Endometrial microvascular endothelial cells (primary cell): Measurements from ENCODE around the gene MSH6. TPM values are rescaled to one million over a fixed set of nuclear protein-coding genes. Genes with fewer than 3 reads are reported as not detected.

Experiments
- in situ Hi-C: cut with HindIII; loops from 2 replicates; pipeline ENCODE4 v1.10.0; 2017; ENCODE audit warnings: low sequenced_read_pairs, low pct_unique_long_range_greater_than_20kb; ENCODE audit errors: inconsistent ontology term
- total RNA-seq: library from RNA; depleted of rRNA; stranded (reverse); fragments of >200 nt; gene quantifications from one replicate; pipeline ENCODE4 v1.2.3, GENCODE V29; 2015; ENCODE audit errors: inconsistent ontology term

Gene MSH6
- total RNA-seq, 1 donor from 2014 or later: 50.5 TPM

DNA sequence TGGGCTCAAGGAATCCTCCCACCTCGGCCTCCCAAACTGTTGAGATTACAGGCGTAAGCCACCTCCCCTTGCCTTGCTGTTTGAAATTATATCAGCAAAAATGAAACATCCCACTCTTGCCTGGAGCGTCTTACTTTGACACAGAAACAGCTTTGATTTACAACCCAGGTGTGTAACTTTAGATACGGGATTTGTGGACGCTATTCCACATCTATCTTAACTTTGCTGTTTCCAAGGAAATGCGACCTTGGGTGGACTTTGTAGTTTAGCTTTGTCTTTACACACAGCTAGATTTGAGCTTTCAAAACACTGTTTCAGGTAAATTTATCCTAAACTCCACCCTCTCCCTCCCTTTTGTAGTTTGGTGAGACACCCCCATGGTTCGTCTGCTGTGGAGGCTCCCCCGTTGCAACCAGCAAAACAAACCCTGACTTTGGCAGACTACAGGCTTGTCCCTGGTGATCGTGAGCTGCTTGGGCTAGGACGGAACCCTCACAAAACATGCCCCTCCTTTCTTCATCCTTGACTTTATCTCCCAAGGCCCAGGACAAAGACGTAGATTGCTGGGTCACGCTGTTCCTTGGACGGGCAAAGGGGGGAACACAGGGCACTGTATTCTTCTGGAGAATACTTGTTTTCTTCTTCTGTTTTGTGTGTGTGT is 5.5 kb upstream of the MSH6 start:
- in situ Hi-C loops: no loop called here

DNA sequence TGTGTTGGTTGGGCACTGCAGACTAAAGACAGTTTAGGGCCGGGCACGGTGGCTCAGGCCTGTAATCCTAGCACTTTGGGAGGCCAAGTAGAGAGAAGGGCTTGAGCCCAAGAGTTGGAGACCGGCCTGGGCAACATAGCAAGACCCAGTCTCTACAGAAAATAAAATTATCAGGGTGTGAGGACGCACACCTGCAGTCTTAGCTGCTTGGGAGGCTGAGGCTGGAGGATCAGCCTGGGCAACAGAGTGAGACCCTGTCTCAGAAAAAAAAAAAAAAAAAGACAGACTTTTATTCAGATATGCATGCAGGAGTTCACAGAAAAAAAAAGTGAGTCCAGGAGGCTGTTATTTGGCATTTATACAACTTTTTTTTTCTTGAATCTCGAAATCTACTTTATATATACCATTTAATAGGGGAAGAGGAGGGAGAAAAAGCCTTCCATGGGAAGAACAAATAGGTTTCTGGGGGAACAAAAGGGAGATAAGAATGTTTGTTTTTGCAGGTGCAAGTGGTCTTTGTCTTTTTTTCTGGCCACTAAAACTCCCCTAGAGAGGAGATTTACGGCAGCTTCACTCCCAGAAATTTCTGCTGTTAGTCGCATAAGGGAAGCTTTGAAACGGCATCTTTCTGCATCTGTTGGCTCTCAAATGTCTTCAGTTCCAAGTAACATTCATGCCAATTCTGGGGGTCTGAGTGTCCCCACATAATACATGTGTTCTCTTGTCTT is 4.1 kb upstream of the MSH6 start:
- in situ Hi-C loops: no loop called here

DNA sequence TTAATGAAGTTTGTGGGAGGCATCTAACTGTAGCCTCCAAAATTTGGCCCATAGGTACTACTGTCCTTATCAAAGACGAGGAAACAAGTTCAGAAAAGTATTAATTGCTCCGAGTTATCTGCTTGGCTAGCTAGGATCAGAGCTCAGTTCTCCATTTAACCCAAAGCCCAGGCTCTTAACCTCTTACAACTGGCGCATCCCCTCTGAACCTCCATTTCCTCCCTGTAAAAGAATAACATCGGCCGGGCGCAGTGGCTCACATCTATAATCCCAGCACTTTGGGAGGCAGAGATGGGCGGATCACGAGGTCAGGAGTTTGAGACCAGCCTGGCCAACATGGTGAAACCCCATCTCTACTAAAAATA is 3.5 kb upstream of the MSH6 start:
- in situ Hi-C loops: no loop called here

DNA sequence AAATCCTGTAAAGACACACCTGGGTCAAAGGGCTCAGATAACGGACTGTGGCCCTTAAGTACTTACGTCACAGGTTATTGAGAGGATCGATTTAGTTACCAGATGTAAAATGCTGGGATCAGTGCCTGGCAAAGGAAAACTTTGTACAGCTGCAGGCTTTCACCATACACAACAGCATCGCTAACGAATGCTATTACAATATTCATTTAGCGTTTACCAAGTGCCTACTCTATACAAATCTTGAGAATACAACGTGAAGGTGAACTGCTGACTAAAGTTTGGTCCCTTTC is 619 bp upstream of the MSH6 start:
- in situ Hi-C loops: no loop called here

DNA sequence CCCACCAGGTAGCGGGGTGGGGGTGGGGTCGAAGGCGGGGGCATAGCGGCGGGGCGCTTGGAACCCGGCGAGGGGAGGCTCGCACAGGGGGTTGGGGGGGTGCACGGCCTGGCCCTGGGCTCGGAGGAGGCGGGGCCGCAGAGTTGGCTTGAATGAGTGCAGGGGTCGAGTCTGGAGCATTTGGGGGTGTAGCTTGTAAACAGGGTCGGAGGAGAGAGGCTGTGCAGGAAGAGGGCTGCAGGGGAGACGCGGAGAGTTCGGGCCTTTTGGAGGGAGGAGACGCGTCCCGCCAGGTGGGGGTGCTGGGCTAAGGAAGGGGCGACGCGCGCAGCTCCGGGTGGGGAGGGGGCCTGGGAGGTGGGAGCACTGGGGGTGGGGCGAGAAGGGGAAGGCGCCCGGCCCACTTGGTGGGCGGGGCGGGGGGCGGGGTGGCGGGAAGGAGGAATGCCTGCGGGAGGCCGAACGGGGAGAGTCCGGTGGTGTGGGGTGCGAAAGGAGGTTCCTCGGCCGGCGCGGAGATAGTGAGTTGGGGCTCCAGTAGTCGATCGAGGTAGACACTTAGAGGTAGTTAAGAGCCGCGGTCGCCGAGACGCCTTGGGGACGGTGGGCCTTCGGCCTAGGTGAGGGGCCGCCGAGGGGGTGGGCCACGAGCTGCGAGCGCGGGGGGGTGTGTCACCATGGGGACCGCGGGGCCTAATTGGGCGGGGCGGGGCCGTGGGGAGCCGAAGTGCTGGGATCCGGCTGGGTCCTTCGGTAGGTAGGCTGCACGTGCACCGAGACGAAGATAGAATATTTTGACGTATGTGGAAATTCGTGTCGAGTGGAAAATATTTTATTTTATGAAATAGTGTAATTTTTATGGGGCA is 774 bp downstream of the MSH6 start:
- in situ Hi-C loops: no loop called here

DNA sequence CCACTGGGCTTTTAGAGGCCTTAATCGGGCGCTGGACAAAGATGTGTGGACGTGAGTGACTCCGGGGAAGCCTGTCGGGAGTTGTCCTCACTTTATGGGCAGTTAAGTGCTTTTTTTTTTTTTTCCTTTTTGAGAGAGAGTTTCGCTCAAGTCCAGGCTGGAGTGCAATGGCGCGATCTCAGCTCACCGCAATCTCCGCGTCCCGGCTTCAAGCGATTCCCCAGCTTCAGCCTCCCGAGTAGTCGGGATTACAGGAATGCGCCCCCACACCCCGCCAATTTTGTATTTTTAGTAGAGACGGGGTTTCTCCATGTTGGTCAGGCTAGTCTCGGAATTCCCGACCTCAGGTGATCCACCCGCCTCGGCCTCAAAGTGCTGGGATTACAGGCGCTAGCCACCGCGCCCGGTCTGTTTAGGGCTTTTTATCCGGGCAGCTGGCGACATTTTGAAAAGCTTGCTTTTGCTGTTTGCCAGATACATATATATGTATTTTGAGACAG is 1.5 kb downstream of the MSH6 start:
- in situ Hi-C loops: no loop called here

DNA sequence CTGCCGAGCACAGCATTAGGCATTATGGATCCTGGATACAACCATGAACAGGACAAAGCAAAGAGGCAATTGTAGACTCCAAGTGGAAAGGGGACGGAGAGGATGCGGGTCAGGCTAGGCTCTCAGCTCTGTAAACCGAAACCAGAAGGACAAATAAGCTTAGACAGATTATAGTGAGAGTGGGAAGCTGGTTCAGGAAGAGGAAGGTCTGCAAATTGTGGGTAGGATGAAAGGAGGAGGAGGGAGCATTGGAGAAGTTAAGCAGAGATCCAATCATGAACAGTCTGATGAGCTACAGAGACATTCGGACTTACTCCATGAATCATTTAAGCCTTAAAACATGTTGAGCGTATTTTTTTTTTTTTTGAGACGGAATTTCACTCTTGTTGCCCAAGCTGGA is 3.0 kb downstream of the MSH6 start:
- in situ Hi-C loops: no loop called here

DNA sequence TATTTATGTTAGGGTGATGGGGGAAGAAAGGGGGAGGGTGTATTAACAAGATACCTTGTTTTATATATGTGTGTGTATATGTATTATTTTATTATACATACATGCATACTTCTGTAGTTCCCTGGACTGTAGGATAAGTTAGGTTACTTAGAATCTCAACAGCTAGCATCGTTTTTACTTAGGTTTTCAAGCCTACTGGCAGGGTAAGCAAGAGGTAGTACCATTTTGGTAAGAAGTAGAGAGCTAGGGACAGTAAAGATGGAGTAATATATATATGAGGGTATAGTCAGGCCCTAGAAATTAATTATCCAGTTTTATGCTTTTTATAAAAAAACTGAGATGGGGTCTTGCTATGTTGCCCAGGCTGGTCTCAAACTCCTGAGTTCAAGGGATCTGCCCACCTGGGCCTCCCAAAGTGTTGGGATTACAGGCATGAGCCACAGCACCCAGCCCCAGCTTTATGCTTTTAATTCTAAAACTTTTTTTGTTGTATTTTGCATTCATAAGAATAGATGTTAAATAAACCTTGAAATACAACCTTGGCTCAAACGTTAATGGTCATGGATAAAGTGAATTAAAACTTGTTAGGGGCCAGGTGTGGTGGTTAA is 13.2 kb downstream of the MSH6 start:
- in situ Hi-C loops: no loop called here

DNA sequence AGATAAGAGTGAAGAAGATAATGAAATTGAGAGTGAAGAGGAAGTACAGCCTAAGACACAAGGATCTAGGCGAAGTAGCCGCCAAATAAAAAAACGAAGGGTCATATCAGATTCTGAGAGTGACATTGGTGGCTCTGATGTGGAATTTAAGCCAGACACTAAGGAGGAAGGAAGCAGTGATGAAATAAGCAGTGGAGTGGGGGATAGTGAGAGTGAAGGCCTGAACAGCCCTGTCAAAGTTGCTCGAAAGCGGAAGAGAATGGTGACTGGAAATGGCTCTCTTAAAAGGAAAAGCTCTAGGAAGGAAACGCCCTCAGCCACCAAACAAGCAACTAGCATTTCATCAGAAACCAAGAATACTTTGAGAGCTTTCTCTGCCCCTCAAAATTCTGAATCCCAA is 15.7 kb downstream of the MSH6 start:
- in situ Hi-C loops: no loop called here

DNA sequence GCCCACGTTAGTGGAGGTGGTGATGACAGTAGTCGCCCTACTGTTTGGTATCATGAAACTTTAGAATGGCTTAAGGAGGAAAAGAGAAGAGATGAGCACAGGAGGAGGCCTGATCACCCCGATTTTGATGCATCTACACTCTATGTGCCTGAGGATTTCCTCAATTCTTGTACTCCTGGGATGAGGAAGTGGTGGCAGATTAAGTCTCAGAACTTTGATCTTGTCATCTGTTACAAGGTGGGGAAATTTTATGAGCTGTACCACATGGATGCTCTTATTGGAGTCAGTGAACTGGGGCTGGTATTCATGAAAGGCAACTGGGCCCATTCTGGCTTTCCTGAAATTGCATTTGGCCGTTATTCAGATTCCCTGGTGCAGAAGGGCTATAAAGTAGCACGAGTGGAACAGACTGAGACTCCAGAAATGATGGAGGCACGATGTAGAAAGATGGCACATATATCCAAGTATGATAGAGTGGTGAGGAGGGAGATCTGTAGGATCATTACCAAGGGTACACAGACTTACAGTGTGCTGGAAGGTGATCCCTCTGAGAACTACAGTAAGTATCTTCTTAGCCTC is 16.2 kb downstream of the MSH6 start:
- in situ Hi-C loops: no loop called here

DNA sequence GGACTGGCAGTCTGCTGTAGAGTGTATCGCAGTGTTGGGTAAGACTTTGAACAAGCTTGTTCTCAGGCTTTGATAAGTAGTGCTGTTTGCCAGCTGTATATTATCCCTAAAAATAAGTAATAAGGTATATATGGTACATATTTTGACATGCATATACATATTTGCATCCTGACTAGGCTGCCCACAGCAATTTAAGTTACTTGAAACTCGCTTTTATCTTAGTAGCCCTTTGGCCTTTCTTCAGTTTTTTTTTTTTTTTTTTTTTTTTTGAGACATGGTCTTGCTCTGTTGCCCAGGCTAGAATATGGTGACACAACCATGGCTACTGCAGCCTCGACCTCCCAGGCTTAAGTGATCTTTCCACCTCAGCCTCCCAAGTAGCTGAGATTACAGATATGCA is 18.2 kb downstream of the MSH6 start:
- in situ Hi-C loops: no loop called here

DNA sequence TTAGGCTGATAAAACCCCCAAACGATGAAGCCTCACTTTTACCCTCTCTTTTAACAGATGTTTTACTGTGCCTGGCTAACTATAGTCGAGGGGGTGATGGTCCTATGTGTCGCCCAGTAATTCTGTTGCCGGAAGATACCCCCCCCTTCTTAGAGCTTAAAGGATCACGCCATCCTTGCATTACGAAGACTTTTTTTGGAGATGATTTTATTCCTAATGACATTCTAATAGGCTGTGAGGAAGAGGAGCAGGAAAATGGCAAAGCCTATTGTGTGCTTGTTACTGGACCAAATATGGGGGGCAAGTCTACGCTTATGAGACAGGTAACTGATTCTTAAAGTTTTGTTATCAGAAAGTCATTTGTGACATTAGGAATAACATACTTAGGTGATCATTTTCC is 20.4 kb downstream of the MSH6 start:
- in situ Hi-C loops: no loop called here

DNA sequence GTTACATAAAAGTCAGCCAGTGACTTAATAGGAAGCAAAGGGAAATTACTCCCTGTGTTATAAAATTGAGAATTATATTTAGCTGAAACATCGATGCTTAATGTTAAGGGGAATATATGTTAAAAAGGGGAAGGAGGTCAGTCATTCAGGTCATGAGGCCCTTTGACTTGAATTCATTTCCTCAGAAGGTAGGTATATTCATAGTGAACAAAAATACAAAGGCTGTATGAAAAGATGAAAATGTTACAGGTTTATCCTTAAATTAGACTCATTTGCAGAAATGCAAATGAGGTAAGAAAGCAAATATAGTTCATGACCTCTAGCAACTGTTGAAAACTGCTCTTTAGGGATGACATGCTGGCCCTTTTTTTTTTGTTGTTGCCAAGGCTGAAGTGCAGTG is 20.8 kb downstream of the MSH6 start:
- in situ Hi-C loops: no loop called here

DNA sequence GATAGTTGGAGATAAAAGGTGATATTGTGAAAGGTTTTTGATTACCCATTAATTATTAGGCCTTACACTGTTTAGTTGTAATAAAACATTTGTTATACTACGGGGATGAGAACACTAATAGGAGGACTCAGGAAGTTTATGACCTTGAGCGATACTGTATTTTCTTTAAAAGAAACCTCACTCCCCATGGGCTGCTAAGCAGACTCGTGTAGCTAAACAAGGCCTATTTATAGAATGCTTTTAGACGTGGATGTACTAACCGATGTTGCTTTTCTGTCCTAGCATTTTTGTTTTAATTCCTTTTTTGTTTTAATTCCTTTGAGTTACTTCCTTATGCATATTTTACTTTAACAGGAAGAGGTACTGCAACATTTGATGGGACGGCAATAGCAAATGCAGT is 22.9 kb downstream of the MSH6 start:
- in situ Hi-C loops: no loop called here

DNA sequence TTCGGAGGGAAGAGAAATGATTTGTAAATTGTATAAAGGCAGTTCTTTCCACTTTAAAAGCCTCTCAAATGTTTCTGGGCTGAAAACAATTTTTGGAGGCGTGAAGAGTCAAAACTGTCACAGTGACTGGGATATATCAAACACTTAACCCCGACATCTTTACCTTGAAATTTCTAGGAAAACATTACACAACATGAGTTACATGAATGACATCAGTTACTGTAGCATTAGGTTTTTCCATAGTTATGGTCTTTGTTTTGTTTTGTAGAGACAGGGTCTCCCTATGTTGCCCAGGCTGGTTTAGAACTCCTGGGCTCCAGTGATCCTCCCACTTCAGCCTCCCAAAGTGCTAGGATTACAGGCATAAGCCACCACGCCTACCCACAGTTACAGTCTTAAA is 25.7 kb downstream of the MSH6 start:
- in situ Hi-C loops: no loop called here

DNA sequence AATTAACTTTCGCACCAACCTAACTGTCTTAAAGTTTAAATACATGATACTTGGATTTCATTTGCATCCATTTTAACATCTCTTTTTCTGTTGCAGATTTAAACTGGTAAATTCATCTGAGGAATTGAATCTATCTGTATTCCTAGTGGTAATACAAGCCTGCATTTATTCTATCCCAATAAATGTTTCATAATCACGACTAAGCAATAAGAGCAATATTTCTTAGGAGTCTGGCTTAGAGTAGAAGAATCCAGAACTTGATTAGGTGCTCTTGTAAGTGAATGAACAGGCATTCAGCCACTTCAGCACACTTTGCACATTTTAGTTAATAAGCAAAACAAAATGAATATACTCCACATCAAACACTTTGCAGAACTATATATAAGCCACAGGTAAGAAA is 27.0 kb downstream of the MSH6 start:
- in situ Hi-C loops: no loop called here

DNA sequence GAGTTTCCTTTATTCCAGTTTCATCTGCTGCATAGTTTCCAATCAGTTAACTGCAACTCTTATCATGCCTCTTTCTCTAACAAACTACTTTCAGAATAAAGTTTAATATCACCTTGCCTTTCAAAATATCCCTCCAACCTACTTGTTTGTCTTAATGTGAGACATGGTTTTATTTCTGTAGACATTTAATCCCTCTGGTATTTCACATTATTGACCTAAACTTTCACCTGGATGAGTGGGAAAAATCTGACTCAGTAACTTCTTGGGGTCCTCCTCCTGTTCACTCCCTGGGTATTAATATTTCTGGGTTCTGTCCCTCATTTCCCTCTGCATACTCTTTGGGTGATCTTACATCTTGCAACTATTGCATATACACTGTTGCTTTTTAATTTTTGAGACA is 27.9 kb downstream of the MSH6 start:
- in situ Hi-C loops: no loop called here

DNA sequence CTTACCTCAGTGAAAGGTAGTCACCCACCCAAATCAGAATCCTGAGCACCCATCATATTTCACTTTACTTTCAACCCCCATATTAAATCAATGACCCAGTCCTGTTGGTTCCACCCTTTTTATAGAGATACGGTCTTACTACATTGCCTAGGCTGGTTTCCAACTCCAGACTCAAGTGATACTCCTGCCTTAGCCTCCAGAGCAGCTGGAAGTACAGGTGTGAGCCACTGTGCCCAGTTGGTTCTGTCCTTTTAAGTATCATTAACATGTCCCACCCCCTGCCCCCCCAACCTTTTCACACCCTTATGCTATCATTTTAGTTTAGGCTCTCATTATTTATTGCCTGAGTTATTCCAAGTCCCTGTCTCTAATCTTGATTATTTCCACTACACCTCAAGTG is 28.7 kb downstream of the MSH6 start:
- in situ Hi-C loops: no loop called here

DNA sequence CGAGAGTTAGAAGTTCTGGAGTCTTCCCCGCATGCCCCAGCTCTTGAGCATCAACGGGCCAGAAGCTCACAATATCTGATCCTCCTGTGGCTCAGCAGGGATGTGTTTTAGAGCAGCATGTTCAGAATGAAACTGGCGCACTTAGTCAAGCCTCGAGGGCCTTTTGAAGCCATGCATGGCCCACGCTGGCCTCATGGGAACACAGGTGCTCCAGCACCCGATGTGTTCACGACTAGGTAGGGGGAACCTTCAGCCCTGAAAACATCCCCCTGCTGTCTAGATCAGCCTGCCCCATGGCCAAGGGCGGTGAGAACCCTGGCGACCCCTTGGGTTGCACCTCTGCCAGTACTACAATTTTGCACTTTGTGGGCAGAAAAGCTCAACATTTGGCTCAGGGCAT is 32.8 kb downstream of the MSH6 start:
- in situ Hi-C loops: no loop called here
